Mammary epithelial cell (primary cell): ENCODE measurements around the gene PEA15.

Experiments
- EZH2 ChIP-seq: IDR thresholded peaks from 2 replicates; pipeline ENCODE4 v1.6.1; 2012; ENCODE audit warnings: low read length, inconsistent platforms, borderline replicate concordance
- TF ChIP-seq, protein P1 (sequence below), 2 donors: IDR thresholded peaks in 1 of 2; conservative IDR thresholded peaks in 1 of 2; 2 replicates each; pipeline ENCODE4 v1.5.1; 2011 to 2012; ENCODE audit warnings: inconsistent platforms in 2 of 2, low read length in 2 of 2, mild to moderate bottlenecking in 2 of 2, control low read depth in 1 of 2, low read depth in 1 of 2; ENCODE audit not compliant: insufficient read depth in 1 of 2; ENCODE audit errors: extremely low read depth in 1 of 2

DNA sequence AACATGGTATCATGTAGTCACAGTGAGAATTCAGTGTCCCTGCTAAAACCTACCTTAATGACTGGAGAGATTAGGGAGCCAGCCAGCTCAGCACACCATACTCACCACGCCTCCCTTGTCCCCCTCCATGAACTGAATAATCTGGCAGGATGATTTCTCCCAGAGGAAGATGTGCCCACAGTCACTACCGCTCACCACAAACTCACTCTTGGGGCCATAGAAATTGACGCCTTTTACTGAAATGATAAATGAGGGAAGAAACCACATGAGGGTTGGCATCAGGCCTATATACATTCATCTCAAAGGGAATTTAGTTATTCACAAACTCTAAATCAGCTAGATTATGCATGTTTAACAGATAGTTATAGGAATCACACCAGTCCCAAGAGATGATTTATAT is 17.4 kb downstream of the PEA15 start:
- TF ChIP-seq, protein P1, sequence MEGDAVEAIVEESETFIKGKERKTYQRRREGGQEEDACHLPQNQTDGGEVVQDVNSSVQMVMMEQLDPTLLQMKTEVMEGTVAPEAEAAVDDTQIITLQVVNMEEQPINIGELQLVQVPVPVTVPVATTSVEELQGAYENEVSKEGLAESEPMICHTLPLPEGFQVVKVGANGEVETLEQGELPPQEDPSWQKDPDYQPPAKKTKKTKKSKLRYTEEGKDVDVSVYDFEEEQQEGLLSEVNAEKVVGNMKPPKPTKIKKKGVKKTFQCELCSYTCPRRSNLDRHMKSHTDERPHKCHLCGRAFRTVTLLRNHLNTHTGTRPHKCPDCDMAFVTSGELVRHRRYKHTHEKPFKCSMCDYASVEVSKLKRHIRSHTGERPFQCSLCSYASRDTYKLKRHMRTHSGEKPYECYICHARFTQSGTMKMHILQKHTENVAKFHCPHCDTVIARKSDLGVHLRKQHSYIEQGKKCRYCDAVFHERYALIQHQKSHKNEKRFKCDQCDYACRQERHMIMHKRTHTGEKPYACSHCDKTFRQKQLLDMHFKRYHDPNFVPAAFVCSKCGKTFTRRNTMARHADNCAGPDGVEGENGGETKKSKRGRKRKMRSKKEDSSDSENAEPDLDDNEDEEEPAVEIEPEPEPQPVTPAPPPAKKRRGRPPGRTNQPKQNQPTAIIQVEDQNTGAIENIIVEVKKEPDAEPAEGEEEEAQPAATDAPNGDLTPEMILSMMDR (conservative IDR thresholded peaks at IDR 0.05 in 1 of 2, IDR thresholded peaks at IDR 0.05 in 1 of 2; ENCODE audit: extremely low read depth in 1 of 2, insufficient read depth in 1 of 2, low read depth in 1 of 2, low read length in 2 of 2) = no peak
- TF ChIP-seq EZH2 = no peak
